Astrocyte (in vitro differentiated cells and primary cell): Measurements from ENCODE around the gene GHRH. TPM values are rescaled to one million over a fixed set of nuclear protein-coding genes. Genes with fewer than 3 reads are reported as not detected.

ENCODE experiments used
- DNase-seq: peaks from one replicate; pipeline ENCODE4 v3.0.0-alpha.2; 2010; ENCODE audit warnings: low read depth
- FAIRE-seq: peaks from 2 replicates; lab custom pipeline; 2011; peaks lifted over from hg19 to GRCh38; lab: Jason Lieb, UNC
- H2AFZ ChIP-seq: 2 replicates; pipeline ENCODE4 v1.6.0; 2012; ENCODE audit warnings: low read depth, low read length, inconsistent platforms
- H3K27ac ChIP-seq: 2 replicates; pipeline ENCODE4 v1.5.1; 2011; ENCODE audit warnings: low read depth, low read length, inconsistent platforms
- H3K27me3 ChIP-seq: 2 replicates; pipeline ENCODE4 v1.6.0; 2011; ENCODE audit warnings: low read length, inconsistent platforms; ENCODE audit not compliant: insufficient read depth
- H3K36me3 ChIP-seq: 2 replicates; pipeline ENCODE4 v1.5.1; 2011; ENCODE audit warnings: low read length, inconsistent platforms; ENCODE audit not compliant: insufficient read depth
- H3K4me1 ChIP-seq: 2 replicates; pipeline ENCODE4 v1.5.1; 2011; ENCODE audit warnings: low read length, inconsistent platforms; ENCODE audit not compliant: insufficient read depth
- H3K4me2 ChIP-seq: 2 replicates; pipeline ENCODE4 v1.6.0; 2012; ENCODE audit warnings: low read length, inconsistent platforms
- H3K4me3 ChIP-seq: 2 replicates; pipeline ENCODE4 v1.5.1; 2011; ENCODE audit warnings: low read depth, mild to moderate bottlenecking, low read length, inconsistent platforms; ENCODE audit not compliant: insufficient read depth
- H3K79me2 ChIP-seq: 2 replicates; pipeline ENCODE4 v1.6.0; 2012; ENCODE audit warnings: mild to moderate bottlenecking, low read length, inconsistent platforms; ENCODE audit not compliant: insufficient read depth
- H3K9ac ChIP-seq: 2 replicates; pipeline ENCODE4 v1.6.0; 2012; ENCODE audit warnings: mild to moderate bottlenecking, low read length, inconsistent platforms
- H3K9me3 ChIP-seq: 2 replicates; pipeline ENCODE4 v1.5.1; 2012; ENCODE audit warnings: low read depth, mild to moderate bottlenecking, low read length, inconsistent platforms; ENCODE audit not compliant: insufficient read depth
- H4K20me1 ChIP-seq: 2 replicates; pipeline ENCODE4 v1.6.0; 2012; ENCODE audit warnings: low read length, inconsistent platforms; ENCODE audit not compliant: insufficient read depth
- H3K27ac Mint-ChIP-seq: one replicate; pipeline ENCODE4 v1.8.0; 2021; ENCODE audit warnings: mild to moderate bottlenecking, mixed read lengths; ENCODE audit not compliant: unreplicated experiment
- H3K27me3 Mint-ChIP-seq: one replicate; pipeline ENCODE4 v1.8.0; 2021; ENCODE audit warnings: low read depth, mixed read lengths; ENCODE audit not compliant: unreplicated experiment
- H3K36me3 Mint-ChIP-seq: one replicate; pipeline ENCODE4 v1.8.0; 2021; ENCODE audit warnings: low read depth, mixed read lengths; ENCODE audit not compliant: unreplicated experiment
- H3K4me1 Mint-ChIP-seq: one replicate; pipeline ENCODE4 v1.8.0; 2021; ENCODE audit warnings: low read depth, mixed read lengths; ENCODE audit not compliant: unreplicated experiment
- H3K4me3 Mint-ChIP-seq: one replicate; pipeline ENCODE4 v1.8.0; 2021; ENCODE audit warnings: mild to moderate bottlenecking, moderate library complexity, mixed read lengths; ENCODE audit not compliant: unreplicated experiment
- H3K9me3 Mint-ChIP-seq: one replicate; pipeline ENCODE4 v1.8.0; 2021; ENCODE audit warnings: mild to moderate bottlenecking, mixed read lengths; ENCODE audit not compliant: unreplicated experiment
- CTCF ChIP-seq: IDR thresholded peaks from 2 replicates; pipeline ENCODE4 v1.5.1; 2011; ENCODE audit warnings: low read depth, mild to moderate bottlenecking, inconsistent platforms, low read length, moderate library complexity; ENCODE audit not compliant: insufficient read depth
- EZH2 ChIP-seq: IDR thresholded peaks from 2 replicates; pipeline ENCODE4 v1.6.1; 2012; ENCODE audit warnings: mild to moderate bottlenecking, low read length, inconsistent platforms; ENCODE audit not compliant: insufficient read depth
- total RNA-seq: library from RNA; stranded (reverse); gene quantifications from 2 replicates; pipeline ENCODE4 v1.2.1, GENCODE V29; 2021

GHRH gene
- total RNA-seq, 1 donor from 2014 or later = not detected

DNA sequence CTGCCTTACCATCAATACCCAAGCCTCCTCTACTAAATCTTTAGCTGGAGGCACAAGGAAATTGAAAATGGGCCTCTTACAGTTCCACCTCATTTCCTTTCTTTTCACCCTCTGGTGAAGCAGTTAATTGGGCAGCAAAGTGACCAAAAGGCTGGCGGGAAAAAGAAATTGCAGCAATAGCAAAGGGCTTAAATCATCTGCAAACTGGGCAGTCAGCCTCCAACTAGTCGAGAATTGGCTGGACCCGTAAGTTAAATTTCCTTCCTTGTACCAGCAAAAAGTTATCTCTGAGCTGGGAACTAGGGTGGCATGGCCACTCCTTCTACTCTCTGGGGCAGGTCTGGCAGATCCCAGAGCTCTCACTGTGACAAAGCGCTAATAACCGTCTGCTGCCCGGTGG is 33.5 kb downstream of the GHRH start:
- Mint-ChIP-seq H3K4me3 (no peak overlapping the region), H3K9me3 (no peaks in the 10 kb centered on the region), H3K4me1 (peaks cover 15% of the 10 kb centered on the region), H3K36me3 (peaks cover 22% of the 10 kb centered on the region), H3K27ac (no peak overlapping the region), H3K27me3 (no peaks in the 10 kb centered on the region)
- H2AFZ ChIP-seq = no peak overlapping the region
- DNase-seq (no peak), FAIRE-seq (no peak)
- peaks cover 48% of the 10 kb centered on the region for H4K20me1 ChIP-seq
- H3K27ac ChIP-seq = no peak overlapping the region
- no peak for TF ChIP-seq CTCF
- TF ChIP-seq EZH2 = no peak
- H3K79me2 ChIP-seq = no peaks in the 10 kb centered on the region
- H3K4me2 ChIP-seq = no peak overlapping the region
- H3K4me3 ChIP-seq = no peak overlapping the region
- H3K9me3 ChIP-seq = no peaks in the 10 kb centered on the region
- H3K27me3 ChIP-seq = no peaks in the 10 kb centered on the region
- H3K36me3 ChIP-seq = peaks cover 75% of the 10 kb centered on the region
- no peak overlapping the region for H3K9ac ChIP-seq
- H3K4me1 ChIP-seq = no peaks in the 10 kb centered on the region

DNA sequence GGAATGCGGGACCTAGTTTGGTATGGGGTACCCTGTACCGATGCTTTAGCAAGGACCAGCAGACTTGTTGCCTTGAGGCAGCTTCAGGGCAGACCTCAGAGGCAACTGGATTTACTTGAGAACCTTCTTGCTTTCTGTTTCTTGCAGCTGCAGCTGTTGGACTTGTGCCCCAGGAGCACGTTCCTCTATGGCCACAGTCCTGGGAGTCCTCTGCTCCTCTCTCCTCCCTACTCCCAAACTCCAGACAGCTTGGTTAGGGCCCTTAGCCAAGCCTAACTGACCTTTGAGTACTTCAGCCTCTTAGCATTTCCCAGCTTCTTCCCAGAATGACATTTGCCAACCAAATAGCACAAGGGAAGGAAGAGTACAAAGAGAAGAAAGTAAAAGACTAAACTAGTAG is 34.7 kb downstream of the GHRH start:
- Histone ChIP-seq H3K4me3 (no peak overlapping the region), H3K79me2 (no peaks in the 10 kb centered on the region), H3K36me3 (peaks cover 73% of the 10 kb centered on the region), H3K27ac (no peak overlapping the region), H3K27me3 (no peaks in the 10 kb centered on the region), H3K4me1 (peaks cover 4% of the 10 kb centered on the region), H3K9ac (no peak overlapping the region), H2AFZ (no peak overlapping the region), H4K20me1 (peaks cover 44% of the 10 kb centered on the region), H3K4me2 (no peak overlapping the region), H3K9me3 (no peaks in the 10 kb centered on the region)
- DNase-seq = peak; percentile 45
- H3K27ac Mint-ChIP-seq = no peak overlapping the region
- H3K9me3 Mint-ChIP-seq = no peaks in the 10 kb centered on the region
- H3K36me3 Mint-ChIP-seq = peaks cover 16% of the 10 kb centered on the region
- no peak for TF ChIP-seq CTCF
- no peak for TF ChIP-seq EZH2
- H3K4me1 Mint-ChIP-seq = peaks cover 19% of the 10 kb centered on the region
- no peak overlapping the region for H3K4me3 Mint-ChIP-seq
- FAIRE-seq = no peak
- no peaks in the 10 kb centered on the region for H3K27me3 Mint-ChIP-seq

- FAIRE-seq (no peak), DNase-seq (no peak)
- Histone ChIP-seq H3K36me3 (peaks cover 60% of the 10 kb centered on the region), H3K4me2 (no peak overlapping the region), H3K27ac (no peak overlapping the region), H2AFZ (no peak overlapping the region), H3K4me3 (no peak overlapping the region), H3K9me3 (no peaks in the 10 kb centered on the region), H3K27me3 (no peaks in the 10 kb centered on the region), H3K9ac (no peak overlapping the region), H4K20me1 (peaks cover 41% of the 10 kb centered on the region), H3K4me1 (peaks cover 4% of the 10 kb centered on the region), H3K79me2 (peaks cover 2% of the 10 kb centered on the region)
- TF ChIP-seq EZH2 (no peak), CTCF (no peak)
- H3K27me3 Mint-ChIP-seq = no peaks in the 10 kb centered on the region
- H3K4me3 Mint-ChIP-seq = no peak overlapping the region
- H3K4me1 Mint-ChIP-seq = peaks cover 19% of the 10 kb centered on the region
- peaks cover 14% of the 10 kb centered on the region for H3K36me3 Mint-ChIP-seq
- no peak overlapping the region for H3K27ac Mint-ChIP-seq
- no peaks in the 10 kb centered on the region for H3K9me3 Mint-ChIP-seq
These were observed 36.5 kb downstream of the GHRH start for GRCh38 chr20:37225146-37225545.
